NT2/D1 (cell line): ENCODE measurements around the gene USP49.

ENCODE experiments used
- SUZ12 ChIP-seq: IDR thresholded peaks from 2 replicates; pipeline ENCODE4 v1.6.1; 2011; ENCODE audit not compliant: insufficient read length, insufficient read depth; ENCODE audit errors: extremely low read depth
- YY1 ChIP-seq: IDR thresholded peaks from 2 replicates; pipeline ENCODE4 v1.6.1; 2011; ENCODE audit not compliant: insufficient read length, insufficient read depth
- ZNF274 ChIP-seq: IDR thresholded peaks from 2 replicates; pipeline ENCODE4 v1.6.1; 2011; ENCODE audit warnings: mild to moderate bottlenecking, low read depth, low read length

GRCh38 chr6:41750374-41750773, 144.8 kb downstream of the USP49 start:
- TF ChIP-seq ZNF274: no peak
- TF ChIP-seq YY1: no peak
- TF ChIP-seq SUZ12: no peak
